B cell (primary cell): ENCODE measurements around the gene HSPA12B. TPM values are rescaled to one million over a fixed set of nuclear protein-coding genes. Genes with fewer than 3 reads are reported as not detected.

Source experiments
- ATAC-seq: fragments of 200-7000 bp; cut with Tn5 transposase; one replicate; pipeline ENCODE4 v1.10.0; 2021; ENCODE audit warnings: low read depth, mild to moderate bottlenecking, moderate number of reproducible peaks, moderate library complexity
- CTCF ChIA-PET: fragments of 350-600 bp; sonication (Branson Sonifier 250); formaldehyde crosslinking; loops from one replicate; lab custom pipeline; 2021; ENCODE audit warnings: antibody characterized with exemption, inconsistent platforms; lab: Charles Lee
- POLR2A ChIA-PET: fragments of 350-600 bp; sonication (Branson Sonifier 250); formaldehyde crosslinking; loops from one replicate; lab custom pipeline; 2021; ENCODE audit warnings: antibody characterized with exemption; lab: Charles Lee
- DNase-seq: peaks from one replicate; pipeline ENCODE4 v3.0.0; 2013
- H2AFZ ChIP-seq: 2 replicates; pipeline ENCODE4 v1.6.1; 2012; ENCODE audit warnings: mild to moderate bottlenecking, low read depth, low read length; ENCODE audit not compliant: insufficient read depth, poor library complexity, severe bottlenecking
- H3K27ac ChIP-seq, 2 donors: 1 replicate in 1 of 2; 2 replicates in 1 of 2; pipeline ENCODE4 v1.5.1; 2012 to 2013; ENCODE audit warnings: low read length in 2 of 2, mild to moderate bottlenecking in 2 of 2, moderate library complexity in 1 of 2
- H3K27me3 ChIP-seq, 4 experiments: fragments of 200-600 bp in 1 of 4; sonication (generic) in 1 of 4; replicated peaks in 1 of 4; 1 replicate in 2 of 4; 2 replicates in 2 of 4; pipeline versions ENCODE4 v1.6.1 to v1.7.0; 2013 to 2016; ENCODE audit warnings: low read length in 3 of 4, mild to moderate bottlenecking in 2 of 4, mixed read lengths in 1 of 4, moderate library complexity in 1 of 4; ENCODE audit not compliant: insufficient read depth in 4 of 4, control insufficient read depth in 3 of 4; ENCODE audit errors: control extremely low read depth in 1 of 4
- H3K36me3 ChIP-seq, 2 experiments: replicated peaks in 1 of 2; 1 replicate in 1 of 2; 2 replicates in 1 of 2; pipeline versions ENCODE4 v1.6.1 to v1.7.1; 2013; ENCODE audit warnings: low read length in 1 of 2; ENCODE audit not compliant: insufficient read depth in 2 of 2, control insufficient read depth in 1 of 2; ENCODE audit errors: control extremely low read depth in 1 of 2, extremely low read depth in 1 of 2
- H3K4me1 ChIP-seq, 2 donors: fragments of 200-600 bp in 1 of 2; sonication (generic) in 1 of 2; 1 replicate in 1 of 2; 2 replicates in 1 of 2; pipeline versions ENCODE4 v1.5.1 to v1.6.1; 2013 to 2017; ENCODE audit warnings: low read length in 2 of 2; ENCODE audit not compliant: control insufficient read depth in 2 of 2, insufficient read depth in 2 of 2
- H3K4me2 ChIP-seq: replicated peaks from 2 replicates; pipeline ENCODE3; 2012; ENCODE audit warnings: mild to moderate bottlenecking, low read depth, low read length; ENCODE audit not compliant: poor library complexity, severe bottlenecking
- H3K4me3 ChIP-seq, 5 experiments: fragments of 200-600 bp in 1 of 5; sonication (generic) in 1 of 5; 1 replicate in 3 of 5; 2 replicates in 2 of 5; pipeline versions ENCODE4 v1.5.1 to v1.7.0; 2011 to 2016; ENCODE audit warnings: low read length in 4 of 5, mild to moderate bottlenecking in 4 of 5, low read depth in 2 of 5, control low read depth in 1 of 5, moderate library complexity in 1 of 5; ENCODE audit not compliant: insufficient read depth in 1 of 5; ENCODE audit errors: control extremely low read depth in 1 of 5, extremely low read depth in 1 of 5
- H3K79me2 ChIP-seq: fragments of 200-600 bp; sonication (generic); one replicate; pipeline ENCODE4 v1.6.0; 2016; ENCODE audit warnings: low read length; ENCODE audit not compliant: control insufficient read depth, insufficient read depth
- H3K9ac ChIP-seq: fragments of 200-600 bp; sonication (generic); 2 replicates; pipeline ENCODE4 v1.6.1; 2017; ENCODE audit warnings: mild to moderate bottlenecking, low read length, moderate library complexity
- H3K9me3 ChIP-seq, 3 donors: one replicate each; pipeline versions ENCODE4 v1.6.1 to v1.7.1; 2013; ENCODE audit warnings: low read length in 2 of 3; ENCODE audit not compliant: control insufficient read depth in 2 of 3, insufficient read depth in 1 of 3; ENCODE audit errors: control extremely low read depth in 1 of 3
- H4K20me1 ChIP-seq: 2 replicates; pipeline ENCODE4 v1.6.0; 2012; ENCODE audit warnings: mild to moderate bottlenecking, low read length; ENCODE audit not compliant: insufficient read depth, control insufficient read depth, poor library complexity, severe bottlenecking
- H3K27ac Mint-ChIP-seq: one replicate; pipeline ENCODE4 v1.8.0; 2021; ENCODE audit warnings: mixed read lengths
- H3K27me3 Mint-ChIP-seq: one replicate; pipeline ENCODE4 v1.8.0; 2021; ENCODE audit warnings: mixed read lengths
- H3K4me1 Mint-ChIP-seq: one replicate; pipeline ENCODE4 v1.8.0; 2021; ENCODE audit warnings: mixed read lengths
- H3K4me3 Mint-ChIP-seq: one replicate; pipeline ENCODE4 v1.8.0; 2021; ENCODE audit warnings: mixed read lengths
- H3K9me3 Mint-ChIP-seq: one replicate; pipeline ENCODE4 v1.8.0; 2022; ENCODE audit warnings: mixed read lengths; ENCODE audit not compliant: insufficient read depth
- EZH2 ChIP-seq: IDR thresholded peaks from 2 replicates; pipeline ENCODE4 v1.6.1; 2012; ENCODE audit warnings: borderline replicate concordance, low read depth, mild to moderate bottlenecking, moderate library complexity, low read length; ENCODE audit not compliant: insufficient read depth, poor library complexity, severe bottlenecking
- WGBS: methylation state at CpG from one replicate; pipeline ENCODE4 v1.1.5; 2013; ENCODE audit warnings: missing lambda C conversion rate; ENCODE audit not compliant: insufficient coverage; 5-methylcytosine and 5-hydroxymethylcytosine counted together
- intact Hi-C: fragments of 100-400 bp; cut with micrococcal nuclease; formaldehyde crosslinking; loops from one replicate; pipeline ENCODE4 v1.10.0; 2022
- polyA plus RNA-seq: library from polyadenylated mRNA; depleted of rRNA; stranded (reverse); fragments of >200 nt; gene quantifications from 2 replicates; pipeline ENCODE4 v1.2.3, GENCODE V29; 2012
- total RNA-seq, 2 donors: library from RNA; stranded (reverse); fragments of 120-200 nt in 1 of 2; gene quantifications; 1 replicate in 1 of 2; 2 replicates in 1 of 2; pipeline versions ENCODE4 v1.2.3 to v1.2.4, GENCODE V29; 2013 to 2022
- TF ChIP-seq, protein P1 (sequence below): fragments of 200-600 bp; IDR thresholded peaks from one replicate; pipeline ENCODE4 v1.8.0; 2022; ENCODE audit warnings: antibody characterized with exemption, mild to moderate bottlenecking

The HSPA12B gene
- total and polyA plus RNA-seq, 2 donors (not counting 1 experiment from before 2014, with no cell fraction given): not detected

GRCh38 chr20:3748073-3748472 is 15.6 kb downstream of the HSPA12B start:
- peaks cover 3% of the 10 kb centered on the region for H3K79me2 ChIP-seq
- Mint-ChIP-seq H3K27me3 (peaks cover 26% of the 10 kb centered on the region), H3K27ac (no peak overlapping the region), H3K4me1 (peaks cover 11% of the 10 kb centered on the region), H3K4me3 (no peak overlapping the region), H3K9me3 (no peaks in the 10 kb centered on the region)
- DNase-seq (no peak), ATAC-seq (no peak)
- 89% methylated on average over 14 of the region's 16 CpGs for WGBS
- H3K9ac ChIP-seq: no peak overlapping the region
- H2AFZ ChIP-seq: no peak overlapping the region
- H3K27ac ChIP-seq: no peak overlapping the region
- no peak for TF ChIP-seq EZH2
- TF ChIP-seq, protein P1, sequence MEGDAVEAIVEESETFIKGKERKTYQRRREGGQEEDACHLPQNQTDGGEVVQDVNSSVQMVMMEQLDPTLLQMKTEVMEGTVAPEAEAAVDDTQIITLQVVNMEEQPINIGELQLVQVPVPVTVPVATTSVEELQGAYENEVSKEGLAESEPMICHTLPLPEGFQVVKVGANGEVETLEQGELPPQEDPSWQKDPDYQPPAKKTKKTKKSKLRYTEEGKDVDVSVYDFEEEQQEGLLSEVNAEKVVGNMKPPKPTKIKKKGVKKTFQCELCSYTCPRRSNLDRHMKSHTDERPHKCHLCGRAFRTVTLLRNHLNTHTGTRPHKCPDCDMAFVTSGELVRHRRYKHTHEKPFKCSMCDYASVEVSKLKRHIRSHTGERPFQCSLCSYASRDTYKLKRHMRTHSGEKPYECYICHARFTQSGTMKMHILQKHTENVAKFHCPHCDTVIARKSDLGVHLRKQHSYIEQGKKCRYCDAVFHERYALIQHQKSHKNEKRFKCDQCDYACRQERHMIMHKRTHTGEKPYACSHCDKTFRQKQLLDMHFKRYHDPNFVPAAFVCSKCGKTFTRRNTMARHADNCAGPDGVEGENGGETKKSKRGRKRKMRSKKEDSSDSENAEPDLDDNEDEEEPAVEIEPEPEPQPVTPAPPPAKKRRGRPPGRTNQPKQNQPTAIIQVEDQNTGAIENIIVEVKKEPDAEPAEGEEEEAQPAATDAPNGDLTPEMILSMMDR: no peak
- H4K20me1 ChIP-seq: no peaks in the 10 kb centered on the region
- H3K9me3 ChIP-seq: peaks cover 0 to 10% (median 0%) of the 10 kb centered on the region in 3 donors
- no peak overlapping the region for H3K4me2 ChIP-seq
- ChIA-PET CTCF (interaction anchor here (0.8 to 1.1 kb wide), 3 partner anchors 9 to 21 kb away, joined by 3 to 5 read pairs (median 3); no protein-coding TSS in a partner anchor), POLR2A (no interaction called here)
- peaks cover 0 to 20% of the 10 kb centered on the region in 2 donors for H3K4me1 ChIP-seq
- intact Hi-C loops: no loop called here
- no peak overlapping the region for H3K4me3 ChIP-seq
- no peaks in the 10 kb centered on the region for H3K36me3 ChIP-seq
- H3K27me3 ChIP-seq: peaks cover 0 to 23% (median 2%) of the 10 kb centered on the region in 4 experiments

GRCh38 chr20:3749087-3749688 is 16.7 kb downstream of the HSPA12B start:
- Histone ChIP-seq H3K4me2 (no peak overlapping the region), H3K36me3 (no peaks in the 10 kb centered on the region), H3K9ac (no peak overlapping the region), H4K20me1 (no peaks in the 10 kb centered on the region), H2AFZ (no peak overlapping the region), H3K79me2 (peaks cover 3% of the 10 kb centered on the region), H3K27me3 (peaks cover 0 to 19% (median 2%) of the 10 kb centered on the region in 4 experiments), H3K4me3 (no peak overlapping the region), H3K27ac (no peak overlapping the region), H3K4me1 (peaks cover 0 to 20% of the 10 kb centered on the region in 2 donors), H3K9me3 (peaks cover 0 to 10% (median 0%) of the 10 kb centered on the region in 3 donors)
- no peak for TF ChIP-seq EZH2
- TF ChIP-seq, protein P1: no peak
- WGBS: 88% methylated on average over 14 of the region's 24 CpGs
- Mint-ChIP-seq H3K9me3 (no peaks in the 10 kb centered on the region), H3K4me3 (no peak overlapping the region), H3K27me3 (peaks cover 20% of the 10 kb centered on the region), H3K4me1 (peaks cover 10% of the 10 kb centered on the region), H3K27ac (no peak overlapping the region)
- ATAC-seq: no peak
- ChIA-PET CTCF (interaction anchor here (1.1 kb wide), 1 partner anchor 19 kb away, joined by 3 read pairs; no protein-coding TSS in a partner anchor), POLR2A (no interaction called here)
- no peak for DNase-seq
- intact Hi-C loops: no loop called here
